ENCODE data around the gene DNAL1. TPM values are rescaled to one million over a fixed set of nuclear protein-coding genes. Genes with fewer than 3 reads are reported as not detected.

DNAL1 gene
- total and polyA plus RNA-seq, 2 experiments from 2014 or later, result 6.0 to 6.9 TPM

DNA sequence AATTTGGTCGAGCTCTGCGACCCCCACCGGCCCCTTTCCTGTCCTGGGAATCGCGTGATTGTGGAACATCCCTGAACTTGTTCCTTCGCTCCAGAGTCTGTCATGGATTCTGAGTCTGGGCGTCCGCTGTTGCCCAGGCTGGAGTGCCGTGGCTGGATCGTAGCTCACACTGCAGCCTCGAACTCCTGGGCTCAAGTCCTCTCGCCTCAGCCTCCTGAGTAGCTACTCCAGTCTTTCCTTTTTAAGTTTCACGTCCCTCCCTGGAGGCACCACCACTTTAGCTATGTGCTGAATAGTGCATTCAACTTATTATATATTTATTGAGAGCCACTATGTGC, 31.8 kb upstream of the DNAL1 start:
- Histone ChIP-seq H3K27ac (peak overlapping the region; percentile 76), H3K9me2 (replicated peaks; ENCODE audit: insufficient read depth) (no peaks in the 10 kb centered on the region), H2AFZ (peak overlapping the region; percentile 88), H3K79me2 (no peaks in the 10 kb centered on the region), H3K36me3 (replicated peaks; ENCODE audit: insufficient read depth, low read depth) (no peaks in the 10 kb centered on the region), H3K27me3 (no peaks in the 10 kb centered on the region), H4K20me1 (ENCODE audit: insufficient read depth, poor library complexity, severe bottlenecking) (no peaks in the 10 kb centered on the region), H3K4me2 (peak overlapping the region; percentile 87), H3K9me3 (ENCODE audit: low read depth) (no peaks in the 10 kb centered on the region), H3K4me1 (ENCODE audit: insufficient read depth) (no peaks in the 10 kb centered on the region), H3K4me3 (peak overlapping the region; percentile 69)
- 9% methylated on average over 13 of the region's 13 CpGs for WGBS (ENCODE audit: low lambda C conversion rate, missing lambda C conversion rate)
- TF ChIP-seq EZH2phosphoT487 (IDR thresholded peaks at IDR 0.05; ENCODE audit: low read depth, severe bottlenecking, unreplicated experiment), result no peak
- no peak for TF ChIP-seq EZH2 (IDR thresholded peaks at IDR 0.05; ENCODE audit: borderline replicate concordance)
- TF ChIP-seq, protein P1, sequence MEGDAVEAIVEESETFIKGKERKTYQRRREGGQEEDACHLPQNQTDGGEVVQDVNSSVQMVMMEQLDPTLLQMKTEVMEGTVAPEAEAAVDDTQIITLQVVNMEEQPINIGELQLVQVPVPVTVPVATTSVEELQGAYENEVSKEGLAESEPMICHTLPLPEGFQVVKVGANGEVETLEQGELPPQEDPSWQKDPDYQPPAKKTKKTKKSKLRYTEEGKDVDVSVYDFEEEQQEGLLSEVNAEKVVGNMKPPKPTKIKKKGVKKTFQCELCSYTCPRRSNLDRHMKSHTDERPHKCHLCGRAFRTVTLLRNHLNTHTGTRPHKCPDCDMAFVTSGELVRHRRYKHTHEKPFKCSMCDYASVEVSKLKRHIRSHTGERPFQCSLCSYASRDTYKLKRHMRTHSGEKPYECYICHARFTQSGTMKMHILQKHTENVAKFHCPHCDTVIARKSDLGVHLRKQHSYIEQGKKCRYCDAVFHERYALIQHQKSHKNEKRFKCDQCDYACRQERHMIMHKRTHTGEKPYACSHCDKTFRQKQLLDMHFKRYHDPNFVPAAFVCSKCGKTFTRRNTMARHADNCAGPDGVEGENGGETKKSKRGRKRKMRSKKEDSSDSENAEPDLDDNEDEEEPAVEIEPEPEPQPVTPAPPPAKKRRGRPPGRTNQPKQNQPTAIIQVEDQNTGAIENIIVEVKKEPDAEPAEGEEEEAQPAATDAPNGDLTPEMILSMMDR (IDR thresholded peaks at IDR 0.05; ENCODE audit: poor library complexity), result no peak
- no peak for DNase-seq (ENCODE audit: low spot score)

DNA sequence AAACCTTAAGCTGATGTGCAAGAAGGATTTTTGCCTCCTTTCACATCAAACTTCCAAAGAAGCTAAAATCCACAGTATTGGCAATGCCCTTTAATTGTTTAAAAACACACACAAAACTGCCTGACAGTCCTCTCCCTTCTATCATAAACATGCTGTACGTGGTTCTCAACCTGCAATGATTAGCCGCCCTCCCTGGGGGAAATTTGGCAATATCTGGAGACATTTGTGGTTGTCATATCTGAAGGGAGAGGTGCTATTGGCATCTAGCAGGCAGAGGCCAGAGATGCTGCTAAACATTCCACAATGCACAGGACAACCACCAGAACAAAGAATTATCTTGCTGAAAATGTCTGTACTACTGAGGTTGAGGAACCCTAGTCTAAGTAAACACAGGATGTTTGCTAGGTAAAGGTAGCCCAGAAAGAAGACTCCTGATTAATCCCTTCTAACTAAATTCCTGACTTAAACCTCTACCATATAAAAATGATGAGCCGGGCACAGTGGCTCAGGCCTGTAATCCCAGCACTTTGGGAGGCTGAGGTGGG, 31.3 kb upstream of the DNAL1 start:
- no peaks in the 10 kb centered on the region for H3K4me1 ChIP-seq (ENCODE audit: insufficient read depth)
- H2AFZ ChIP-seq, result peak overlapping the region; percentile 88
- no peaks in the 10 kb centered on the region for H3K36me3 ChIP-seq (replicated peaks; ENCODE audit: insufficient read depth, low read depth)
- H3K27me3 ChIP-seq, result no peaks in the 10 kb centered on the region
- no peaks in the 10 kb centered on the region for H3K9me2 ChIP-seq (replicated peaks; ENCODE audit: insufficient read depth)
- WGBS (ENCODE audit: low lambda C conversion rate, missing lambda C conversion rate), result 67% methylated on average over 3 of the region's 3 CpGs
- H3K9me3 ChIP-seq (ENCODE audit: low read depth), result no peaks in the 10 kb centered on the region
- H3K4me2 ChIP-seq, result peak overlapping the region; percentile 87
- H3K79me2 ChIP-seq, result no peaks in the 10 kb centered on the region
- H3K27ac ChIP-seq, result no peak overlapping the region
- DNase-seq (ENCODE audit: low spot score), result no peak
- no peaks in the 10 kb centered on the region for H4K20me1 ChIP-seq (ENCODE audit: insufficient read depth, poor library complexity, severe bottlenecking)
- H3K4me3 ChIP-seq, result no peak overlapping the region
- TF ChIP-seq EZH2phosphoT487 (IDR thresholded peaks at IDR 0.05; ENCODE audit: low read depth, severe bottlenecking, unreplicated experiment), result no peak
- TF ChIP-seq, protein P1 (IDR thresholded peaks at IDR 0.05; ENCODE audit: poor library complexity), result no peak
- TF ChIP-seq EZH2 (IDR thresholded peaks at IDR 0.05; ENCODE audit: borderline replicate concordance), result no peak

DNA sequence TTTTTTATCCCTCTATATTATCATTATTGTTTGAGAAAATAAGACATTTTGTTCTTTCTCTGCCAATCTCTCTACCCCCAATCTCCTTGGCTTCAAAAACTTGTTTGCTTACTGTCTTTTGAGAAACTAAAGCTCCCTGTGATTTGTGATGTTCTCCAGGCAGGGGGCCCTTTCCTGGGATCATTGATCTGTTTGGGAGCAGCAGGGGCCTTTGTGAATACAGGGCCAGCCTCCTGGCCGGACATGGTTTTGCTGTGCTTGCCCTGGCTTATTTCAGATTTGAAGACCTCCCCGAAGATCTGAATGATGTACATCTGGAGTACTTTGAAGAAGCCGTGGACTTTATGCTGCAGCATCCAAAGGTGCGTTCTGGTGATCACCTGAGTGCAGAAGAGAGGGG, 28.0 kb upstream of the DNAL1 start:
- Histone ChIP-seq H3K9me3 (ENCODE audit: low read depth) (no peaks in the 10 kb centered on the region), H3K27me3 (no peaks in the 10 kb centered on the region), H3K27ac (no peak overlapping the region), H3K4me1 (ENCODE audit: insufficient read depth) (no peaks in the 10 kb centered on the region), H3K36me3 (replicated peaks; ENCODE audit: insufficient read depth, low read depth) (no peaks in the 10 kb centered on the region), H2AFZ (no peak overlapping the region), H3K9me2 (replicated peaks; ENCODE audit: insufficient read depth) (no peaks in the 10 kb centered on the region), H4K20me1 (ENCODE audit: insufficient read depth, poor library complexity, severe bottlenecking) (no peaks in the 10 kb centered on the region), H3K79me2 (no peaks in the 10 kb centered on the region), H3K4me3 (no peak overlapping the region), H3K4me2 (no peak overlapping the region)
- WGBS (ENCODE audit: low lambda C conversion rate, missing lambda C conversion rate), result 63% methylated on average over 4 of the region's 4 CpGs
- TF ChIP-seq EZH2phosphoT487 (IDR thresholded peaks at IDR 0.05; ENCODE audit: low read depth, severe bottlenecking, unreplicated experiment) (no peak), EZH2 (IDR thresholded peaks at IDR 0.05; ENCODE audit: borderline replicate concordance) (no peak)
- TF ChIP-seq, protein P1 (IDR thresholded peaks at IDR 0.05; ENCODE audit: poor library complexity), result no peak
- DNase-seq (ENCODE audit: low spot score), result no peak

DNA sequence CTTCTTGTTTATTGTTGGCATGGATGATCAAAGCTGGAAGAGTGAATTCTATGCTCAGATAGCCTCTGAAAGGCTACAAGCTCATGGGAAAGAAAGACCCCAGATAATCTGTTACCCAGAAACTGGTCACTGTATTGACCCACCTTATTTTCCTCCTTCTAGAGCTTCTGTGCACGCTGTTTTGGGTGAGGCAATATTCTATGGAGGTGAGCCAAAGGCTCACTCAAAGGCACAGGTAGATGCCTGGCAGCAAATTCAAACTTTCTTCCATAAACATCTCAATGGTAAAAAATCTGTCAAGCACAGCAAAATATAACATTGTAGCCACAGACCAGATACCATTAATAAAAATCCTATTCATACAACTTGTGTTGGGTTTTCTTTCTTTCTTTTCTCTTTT, 25.3 kb upstream of the DNAL1 start:
- no peak overlapping the region for H3K27ac ChIP-seq
- no peaks in the 10 kb centered on the region for H3K4me1 ChIP-seq (ENCODE audit: insufficient read depth)
- H3K9me3 ChIP-seq (ENCODE audit: low read depth), result no peaks in the 10 kb centered on the region
- H3K36me3 ChIP-seq (replicated peaks; ENCODE audit: insufficient read depth, low read depth), result no peaks in the 10 kb centered on the region
- no peaks in the 10 kb centered on the region for H3K79me2 ChIP-seq
- 96% methylated on average over 1 of the region's 1 CpG for WGBS (ENCODE audit: low lambda C conversion rate, missing lambda C conversion rate)
- no peaks in the 10 kb centered on the region for H3K27me3 ChIP-seq
- no peaks in the 10 kb centered on the region for H4K20me1 ChIP-seq (ENCODE audit: insufficient read depth, poor library complexity, severe bottlenecking)
- DNase-seq (ENCODE audit: low spot score), result no peak
- no peak for TF ChIP-seq EZH2phosphoT487 (IDR thresholded peaks at IDR 0.05; ENCODE audit: low read depth, severe bottlenecking, unreplicated experiment)
- TF ChIP-seq EZH2 (IDR thresholded peaks at IDR 0.05; ENCODE audit: borderline replicate concordance), result no peak
- TF ChIP-seq, protein P1 (IDR thresholded peaks at IDR 0.05; ENCODE audit: poor library complexity), result no peak
- no peak overlapping the region for H2AFZ ChIP-seq
- H3K4me2 ChIP-seq, result no peak overlapping the region
- H3K9me2 ChIP-seq (replicated peaks; ENCODE audit: insufficient read depth), result no peaks in the 10 kb centered on the region
- H3K4me3 ChIP-seq, result no peak overlapping the region
